ENCODE data around the gene FAM120A.

DNA sequence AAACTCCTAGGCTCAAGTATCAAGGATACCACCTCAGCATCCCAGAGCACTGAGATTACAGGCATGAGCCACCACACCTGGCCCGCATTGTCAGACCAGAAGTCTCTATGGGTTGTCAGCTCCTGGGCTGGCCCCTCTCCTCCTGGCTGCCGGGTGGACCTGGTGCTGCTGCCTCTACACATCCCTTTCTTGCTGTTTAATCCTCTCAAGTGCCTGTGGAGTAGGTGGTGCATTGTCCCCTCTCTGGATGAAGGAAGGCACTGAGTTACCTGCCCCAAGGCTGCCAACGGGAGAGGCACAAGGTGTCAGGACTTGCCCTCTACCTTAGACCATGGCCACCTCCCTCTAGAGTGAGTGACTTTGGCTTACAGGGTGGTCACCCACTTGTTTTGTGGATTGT, 162.3 kb downstream of the FAM120A start:
- TF ChIP-seq RXRA (IDR thresholded peaks at IDR 0.05) = no peak
- TF ChIP-seq YY1 (IDR thresholded peaks at IDR 0.05) = no peak
- TF ChIP-seq RAD21 (IDR thresholded peaks at IDR 0.05) = no peak
- TF ChIP-seq, protein P1, sequence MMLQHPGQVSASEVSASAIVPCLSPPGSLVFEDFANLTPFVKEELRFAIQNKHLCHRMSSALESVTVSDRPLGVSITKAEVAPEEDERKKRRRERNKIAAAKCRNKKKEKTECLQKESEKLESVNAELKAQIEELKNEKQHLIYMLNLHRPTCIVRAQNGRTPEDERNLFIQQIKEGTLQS (IDR thresholded peaks at IDR 0.05) = no peak
- TF ChIP-seq GABPA (IDR thresholded peaks at IDR 0.05 in 1 of 2, conservative IDR thresholded peaks at IDR 0.05 in 1 of 2) = no peak
- TF ChIP-seq, protein P2, sequence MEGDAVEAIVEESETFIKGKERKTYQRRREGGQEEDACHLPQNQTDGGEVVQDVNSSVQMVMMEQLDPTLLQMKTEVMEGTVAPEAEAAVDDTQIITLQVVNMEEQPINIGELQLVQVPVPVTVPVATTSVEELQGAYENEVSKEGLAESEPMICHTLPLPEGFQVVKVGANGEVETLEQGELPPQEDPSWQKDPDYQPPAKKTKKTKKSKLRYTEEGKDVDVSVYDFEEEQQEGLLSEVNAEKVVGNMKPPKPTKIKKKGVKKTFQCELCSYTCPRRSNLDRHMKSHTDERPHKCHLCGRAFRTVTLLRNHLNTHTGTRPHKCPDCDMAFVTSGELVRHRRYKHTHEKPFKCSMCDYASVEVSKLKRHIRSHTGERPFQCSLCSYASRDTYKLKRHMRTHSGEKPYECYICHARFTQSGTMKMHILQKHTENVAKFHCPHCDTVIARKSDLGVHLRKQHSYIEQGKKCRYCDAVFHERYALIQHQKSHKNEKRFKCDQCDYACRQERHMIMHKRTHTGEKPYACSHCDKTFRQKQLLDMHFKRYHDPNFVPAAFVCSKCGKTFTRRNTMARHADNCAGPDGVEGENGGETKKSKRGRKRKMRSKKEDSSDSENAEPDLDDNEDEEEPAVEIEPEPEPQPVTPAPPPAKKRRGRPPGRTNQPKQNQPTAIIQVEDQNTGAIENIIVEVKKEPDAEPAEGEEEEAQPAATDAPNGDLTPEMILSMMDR (IDR thresholded peaks at IDR 0.05; ENCODE audit: low read depth, low read length, missing input control) = no peak
- TF ChIP-seq, protein P3, sequence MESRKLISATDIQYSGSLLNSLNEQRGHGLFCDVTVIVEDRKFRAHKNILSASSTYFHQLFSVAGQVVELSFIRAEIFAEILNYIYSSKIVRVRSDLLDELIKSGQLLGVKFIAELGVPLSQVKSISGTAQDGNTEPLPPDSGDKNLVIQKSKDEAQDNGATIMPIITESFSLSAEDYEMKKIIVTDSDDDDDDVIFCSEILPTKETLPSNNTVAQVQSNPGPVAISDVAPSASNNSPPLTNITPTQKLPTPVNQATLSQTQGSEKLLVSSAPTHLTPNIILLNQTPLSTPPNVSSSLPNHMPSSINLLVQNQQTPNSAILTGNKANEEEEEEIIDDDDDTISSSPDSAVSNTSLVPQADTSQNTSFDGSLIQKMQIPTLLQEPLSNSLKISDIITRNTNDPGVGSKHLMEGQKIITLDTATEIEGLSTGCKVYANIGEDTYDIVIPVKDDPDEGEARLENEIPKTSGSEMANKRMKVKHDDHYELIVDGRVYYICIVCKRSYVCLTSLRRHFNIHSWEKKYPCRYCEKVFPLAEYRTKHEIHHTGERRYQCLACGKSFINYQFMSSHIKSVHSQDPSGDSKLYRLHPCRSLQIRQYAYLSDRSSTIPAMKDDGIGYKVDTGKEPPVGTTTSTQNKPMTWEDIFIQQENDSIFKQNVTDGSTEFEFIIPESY (IDR thresholded peaks at IDR 0.05) = no peak
- TF ChIP-seq, protein P4, sequence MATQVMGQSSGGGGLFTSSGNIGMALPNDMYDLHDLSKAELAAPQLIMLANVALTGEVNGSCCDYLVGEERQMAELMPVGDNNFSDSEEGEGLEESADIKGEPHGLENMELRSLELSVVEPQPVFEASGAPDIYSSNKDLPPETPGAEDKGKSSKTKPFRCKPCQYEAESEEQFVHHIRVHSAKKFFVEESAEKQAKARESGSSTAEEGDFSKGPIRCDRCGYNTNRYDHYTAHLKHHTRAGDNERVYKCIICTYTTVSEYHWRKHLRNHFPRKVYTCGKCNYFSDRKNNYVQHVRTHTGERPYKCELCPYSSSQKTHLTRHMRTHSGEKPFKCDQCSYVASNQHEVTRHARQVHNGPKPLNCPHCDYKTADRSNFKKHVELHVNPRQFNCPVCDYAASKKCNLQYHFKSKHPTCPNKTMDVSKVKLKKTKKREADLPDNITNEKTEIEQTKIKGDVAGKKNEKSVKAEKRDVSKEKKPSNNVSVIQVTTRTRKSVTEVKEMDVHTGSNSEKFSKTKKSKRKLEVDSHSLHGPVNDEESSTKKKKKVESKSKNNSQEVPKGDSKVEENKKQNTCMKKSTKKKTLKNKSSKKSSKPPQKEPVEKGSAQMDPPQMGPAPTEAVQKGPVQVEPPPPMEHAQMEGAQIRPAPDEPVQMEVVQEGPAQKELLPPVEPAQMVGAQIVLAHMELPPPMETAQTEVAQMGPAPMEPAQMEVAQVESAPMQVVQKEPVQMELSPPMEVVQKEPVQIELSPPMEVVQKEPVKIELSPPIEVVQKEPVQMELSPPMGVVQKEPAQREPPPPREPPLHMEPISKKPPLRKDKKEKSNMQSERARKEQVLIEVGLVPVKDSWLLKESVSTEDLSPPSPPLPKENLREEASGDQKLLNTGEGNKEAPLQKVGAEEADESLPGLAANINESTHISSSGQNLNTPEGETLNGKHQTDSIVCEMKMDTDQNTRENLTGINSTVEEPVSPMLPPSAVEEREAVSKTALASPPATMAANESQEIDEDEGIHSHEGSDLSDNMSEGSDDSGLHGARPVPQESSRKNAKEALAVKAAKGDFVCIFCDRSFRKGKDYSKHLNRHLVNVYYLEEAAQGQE (IDR thresholded peaks at IDR 0.05) = no peak
- no peak for TF ChIP-seq SP1 (IDR thresholded peaks at IDR 0.05)
- TF ChIP-seq JUND (IDR thresholded peaks at IDR 0.05) = no peak
- TF ChIP-seq FOXA1 (IDR thresholded peaks at IDR 0.05) = no peak
